ENCODE measurements around the gene TGFB2. TPM values are rescaled to one million over a fixed set of nuclear protein-coding genes. Genes with fewer than 3 reads are reported as not detected.

The TGFB2 gene
- total RNA-seq, 4 donors from 2014 or later, result 0.56 to 2.3 (median 0.86) TPM

DNA sequence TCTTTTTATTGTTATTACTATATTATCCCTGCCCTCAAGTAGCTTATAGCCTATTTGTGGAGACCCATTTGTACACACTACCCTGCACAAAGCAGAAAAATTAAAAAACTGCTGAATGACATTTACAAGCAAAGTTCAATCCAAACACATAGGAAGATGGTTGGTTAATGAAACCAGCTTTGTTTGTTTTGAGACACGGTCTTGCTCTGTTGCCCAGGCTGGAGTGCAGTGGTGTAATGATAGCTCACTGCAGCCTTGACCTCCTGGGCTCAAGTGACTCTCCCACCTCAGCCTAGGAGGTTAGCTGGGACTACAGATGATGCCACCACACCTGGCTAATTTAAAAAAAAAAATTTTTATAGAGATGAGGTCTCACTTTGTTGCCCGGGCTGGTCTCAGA is 31.6 kb downstream of the TGFB2 start:
- H3K9me3 ChIP-seq, result no peaks in the 10 kb centered on the region
- H3K36me3 ChIP-seq, result no peaks in the 10 kb centered on the region
- H3K27me3 ChIP-seq, result no peaks in the 10 kb centered on the region
- ATAC-seq (no peak), DNase-seq (no peak)
- no peak overlapping the region for H3K4me3 ChIP-seq
- H3K4me1 ChIP-seq, result peaks cover 61 to 63% of the 10 kb centered on the region in 2 donors
- intact Hi-C loops (cut with DNase I; ENCODE audit: low total_unique reads), result no loop called here
- TF ChIP-seq, protein P1, sequence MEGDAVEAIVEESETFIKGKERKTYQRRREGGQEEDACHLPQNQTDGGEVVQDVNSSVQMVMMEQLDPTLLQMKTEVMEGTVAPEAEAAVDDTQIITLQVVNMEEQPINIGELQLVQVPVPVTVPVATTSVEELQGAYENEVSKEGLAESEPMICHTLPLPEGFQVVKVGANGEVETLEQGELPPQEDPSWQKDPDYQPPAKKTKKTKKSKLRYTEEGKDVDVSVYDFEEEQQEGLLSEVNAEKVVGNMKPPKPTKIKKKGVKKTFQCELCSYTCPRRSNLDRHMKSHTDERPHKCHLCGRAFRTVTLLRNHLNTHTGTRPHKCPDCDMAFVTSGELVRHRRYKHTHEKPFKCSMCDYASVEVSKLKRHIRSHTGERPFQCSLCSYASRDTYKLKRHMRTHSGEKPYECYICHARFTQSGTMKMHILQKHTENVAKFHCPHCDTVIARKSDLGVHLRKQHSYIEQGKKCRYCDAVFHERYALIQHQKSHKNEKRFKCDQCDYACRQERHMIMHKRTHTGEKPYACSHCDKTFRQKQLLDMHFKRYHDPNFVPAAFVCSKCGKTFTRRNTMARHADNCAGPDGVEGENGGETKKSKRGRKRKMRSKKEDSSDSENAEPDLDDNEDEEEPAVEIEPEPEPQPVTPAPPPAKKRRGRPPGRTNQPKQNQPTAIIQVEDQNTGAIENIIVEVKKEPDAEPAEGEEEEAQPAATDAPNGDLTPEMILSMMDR (IDR thresholded peaks at IDR 0.05 in 4 of 5, conservative IDR thresholded peaks at IDR 0.05 in 1 of 5), result no peak
- no peak for TF ChIP-seq POLR2A (IDR thresholded peaks at IDR 0.05)
- in situ Hi-C loops (cut with MboI; ENCODE audit: low sequenced_read_pairs in 4 of 4), result no loop called here
- H3K27ac ChIP-seq, result peak overlapping the region in 1 of 4 donors; percentile 43

DNA sequence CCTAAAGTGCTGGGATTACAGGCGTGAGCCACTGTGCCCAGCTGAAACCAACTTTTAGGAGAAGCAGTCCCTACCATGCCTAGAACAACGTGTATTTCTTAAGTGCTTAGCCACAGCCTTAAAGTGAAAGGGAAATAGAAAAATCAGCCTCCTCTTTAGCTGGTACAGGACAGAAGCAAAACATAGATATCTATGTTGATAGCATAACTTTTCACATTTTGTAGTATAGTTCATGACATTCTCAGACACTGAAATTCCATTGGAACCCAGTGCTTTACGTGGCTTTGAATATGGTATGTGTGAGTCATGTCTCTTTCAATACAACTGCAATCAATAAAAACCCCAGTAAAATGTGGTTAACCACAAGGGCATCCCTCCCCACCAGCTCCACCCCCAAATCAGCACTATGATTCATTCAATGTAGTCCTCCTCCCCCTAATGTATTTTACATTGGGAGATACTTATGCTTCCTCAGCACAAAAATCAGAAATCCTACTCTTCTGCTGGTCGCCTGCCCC is 32.1 kb downstream of the TGFB2 start:
- H3K4me1 ChIP-seq, result peaks cover 59 to 60% of the 10 kb centered on the region in 2 donors
- H3K27ac ChIP-seq, result peak overlapping the region in 1 of 4 donors; percentile 43
- no peaks in the 10 kb centered on the region for H3K36me3 ChIP-seq
- no peak for ATAC-seq
- TF ChIP-seq, protein P1 (IDR thresholded peaks at IDR 0.05 in 4 of 5, conservative IDR thresholded peaks at IDR 0.05 in 1 of 5), result no peak
- TF ChIP-seq POLR2A (IDR thresholded peaks at IDR 0.05), result no peak
- in situ Hi-C loops (cut with MboI; ENCODE audit: low sequenced_read_pairs in 4 of 4) (no loop called here), intact Hi-C loops (cut with DNase I; ENCODE audit: low total_unique reads) (no loop called here)
- no peaks in the 10 kb centered on the region for H3K9me3 ChIP-seq
- no peak overlapping the region for H3K4me3 ChIP-seq
- no peak for DNase-seq
- no peaks in the 10 kb centered on the region for H3K27me3 ChIP-seq

DNA sequence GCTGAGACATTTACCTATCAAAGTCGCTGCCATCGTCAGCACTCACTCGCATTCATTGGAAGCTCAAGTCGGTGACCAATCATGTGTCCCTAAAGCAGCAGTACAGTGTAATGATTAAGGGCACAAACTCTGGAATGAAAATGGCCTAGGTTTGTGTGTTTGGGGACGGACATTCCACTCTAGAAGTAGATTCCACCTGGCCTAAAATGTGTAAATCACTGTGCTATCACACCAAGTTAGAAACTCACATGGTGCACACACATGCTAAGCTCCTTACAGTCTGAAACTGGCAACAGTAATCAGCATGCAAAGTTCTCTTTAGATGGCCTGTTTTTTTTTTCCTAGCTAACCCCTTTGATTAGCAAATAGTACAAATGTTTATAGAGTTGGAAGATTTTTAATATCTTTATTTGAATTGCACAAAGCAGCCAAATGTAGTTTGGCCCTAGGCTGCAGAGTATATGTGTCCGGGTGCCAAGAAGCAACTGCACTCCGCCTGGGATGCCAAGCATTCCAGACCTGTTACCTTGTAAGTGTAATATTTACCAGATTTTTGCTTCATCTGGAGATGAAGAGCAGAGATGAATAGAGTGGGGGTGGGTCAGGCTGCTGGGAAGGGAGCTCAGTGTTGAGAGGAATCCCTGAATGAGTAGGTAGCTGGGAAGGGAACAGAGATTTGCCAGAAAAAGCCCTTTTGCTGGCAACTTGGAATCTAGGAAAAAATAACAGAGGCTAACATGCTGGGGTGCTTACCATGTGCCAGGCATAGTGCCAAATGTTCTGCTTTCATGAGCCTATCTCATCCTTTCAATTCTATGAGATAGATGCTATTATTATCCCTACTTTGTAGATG is 35.2 kb downstream of the TGFB2 start:
- no peak overlapping the region for H3K4me3 ChIP-seq
- intact Hi-C loops (cut with DNase I; ENCODE audit: low total_unique reads) (no loop called here), in situ Hi-C loops (cut with MboI; ENCODE audit: low sequenced_read_pairs in 4 of 4) (no loop called here)
- no peaks in the 10 kb centered on the region for H3K27me3 ChIP-seq
- H3K27ac ChIP-seq, result no peak overlapping the region
- peaks cover 40% of the 10 kb centered on the region in 2 donors for H3K4me1 ChIP-seq
- H3K9me3 ChIP-seq, result no peaks in the 10 kb centered on the region
- DNase-seq (no peak), ATAC-seq (no peak)
- no peaks in the 10 kb centered on the region for H3K36me3 ChIP-seq
- TF ChIP-seq POLR2A (IDR thresholded peaks at IDR 0.05), result no peak
- TF ChIP-seq, protein P1 (IDR thresholded peaks at IDR 0.05 in 4 of 5, conservative IDR thresholded peaks at IDR 0.05 in 1 of 5), result no peak

DNA sequence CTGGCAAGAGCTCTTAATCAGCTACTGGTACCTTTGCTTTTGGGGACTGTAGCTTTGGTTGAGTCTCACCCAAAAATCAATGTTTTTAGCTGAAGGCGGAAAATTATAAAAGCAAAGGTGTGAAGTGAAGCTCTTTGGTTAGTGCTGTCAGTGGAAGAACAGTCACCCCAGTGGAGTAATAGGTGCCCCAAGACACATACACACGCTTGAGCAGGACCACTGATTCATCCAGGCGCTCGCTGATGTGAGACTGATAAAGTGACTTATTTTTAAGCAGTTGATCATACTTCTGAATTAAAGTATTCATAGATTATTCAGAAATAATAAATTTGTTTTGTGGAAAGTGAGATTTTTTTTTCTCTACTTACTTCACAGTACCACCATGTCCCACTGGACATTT is 37.1 kb downstream of the TGFB2 start:
- intact Hi-C loops (cut with DNase I; ENCODE audit: low total_unique reads), result no loop called here
- TF ChIP-seq POLR2A (IDR thresholded peaks at IDR 0.05), result no peak
- TF ChIP-seq, protein P1 (IDR thresholded peaks at IDR 0.05 in 4 of 5, conservative IDR thresholded peaks at IDR 0.05 in 1 of 5), result no peak

More for the DNA sequence above, 37.1 kb downstream of the TGFB2 start:
- H3K36me3 ChIP-seq, result no peaks in the 10 kb centered on the region
- no peaks in the 10 kb centered on the region for H3K27me3 ChIP-seq
- H3K4me3 ChIP-seq, result no peak overlapping the region
- ATAC-seq, result no peak
- no peaks in the 10 kb centered on the region for H3K9me3 ChIP-seq
- peaks cover 29 to 37% of the 10 kb centered on the region in 2 donors for H3K4me1 ChIP-seq
- DNase-seq, result no peak
- in situ Hi-C loops (cut with MboI; ENCODE audit: low sequenced_read_pairs in 4 of 4), result no loop called here
- no peak overlapping the region for H3K27ac ChIP-seq
